HEK293T (cell line): ENCODE data around the gene MEI4.

Source experiments
- FOXM1 ChIP-seq: fragments of 450-650 bp; IDR thresholded peaks from 2 replicates; pipeline ENCODE4 v1.6.1; 2017; ENCODE audit warnings: mild to moderate bottlenecking, borderline replicate concordance
- HDGF ChIP-seq: fragments of 450-650 bp; IDR thresholded peaks from 2 replicates; pipeline ENCODE4 v1.6.1; 2017; ENCODE audit warnings: antibody characterized with exemption, borderline replicate concordance
- SP1 ChIP-seq: fragments of 450-650 bp; IDR thresholded peaks from 2 replicates; pipeline ENCODE4 v1.6.1; 2017
- TARDBP ChIP-seq: fragments of 450-650 bp; IDR thresholded peaks from 2 replicates; pipeline ENCODE4 v1.6.1; 2016
- ZNF384 ChIP-seq: fragments of 450-650 bp; IDR thresholded peaks from 2 replicates; pipeline ENCODE4 v1.6.1; 2016

DNA sequence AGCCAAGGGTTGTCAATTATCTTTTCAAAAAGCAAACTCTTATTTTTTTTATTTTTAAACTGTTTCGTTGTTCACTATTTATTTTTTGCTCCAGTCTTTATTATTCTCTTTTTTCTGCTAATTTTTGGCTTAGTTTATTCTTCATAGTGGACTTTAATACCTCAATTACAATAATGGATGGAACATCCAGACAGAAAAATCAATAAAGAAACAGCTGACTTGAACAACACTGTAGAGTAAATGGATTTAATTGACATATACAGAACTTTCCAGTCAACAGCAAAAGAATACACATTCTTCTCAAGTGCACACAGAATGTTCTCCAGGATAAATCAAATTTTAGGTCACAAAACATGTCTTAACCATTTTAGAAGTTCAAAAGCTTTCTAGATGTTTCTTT is 111.5 kb downstream of the MEI4 start:
- TF ChIP-seq ZNF384: no peak
- no peak for TF ChIP-seq TARDBP
- no peak for TF ChIP-seq SP1
- TF ChIP-seq FOXM1: no peak
- no peak for TF ChIP-seq HDGF
